OCI-LY7 (cell line): ENCODE data around the gene UNC5B. TPM values are rescaled to one million over a fixed set of nuclear protein-coding genes. Genes with fewer than 3 reads are reported as not detected.

Experiments
- BruUV-seq: library from RNA; stranded (reverse); fragments of 400-500 nt; replicated peaks from 2 replicates; lab custom pipeline; 2021; lab: Mats Ljungman, UMichigan
- CTCF ChIA-PET: fragments of 300-600 bp; sonication (Branson Sonifier 250); formaldehyde crosslinking; loops from one replicate; lab custom pipeline; 2022; ENCODE audit warnings: antibody characterized with exemption; ENCODE audit not compliant: unreplicated experiment; lab: Charles Lee
- POLR2A ChIA-PET: fragments of 300-600 bp; sonication (Branson Sonifier 250); formaldehyde crosslinking; loops from one replicate; lab custom pipeline; 2022; ENCODE audit warnings: antibody characterized with exemption; lab: Charles Lee
- DNase-seq: peaks from one replicate; pipeline ENCODE4 v3.0.0-alpha.2; 2015; ENCODE audit warnings: low spot score
- H2AFZ ChIP-seq: fragments of 200-600 bp; sonication (generic), shearing (Covaris generic); 2 replicates; pipeline ENCODE4 v1.6.1; 2014; ENCODE audit warnings: mild to moderate bottlenecking, antibody characterized with exemption, low read length, moderate library complexity
- H3K27ac ChIP-seq: fragments of 200-600 bp; sonication (generic); 2 replicates; pipeline ENCODE4 v1.5.1; 2014; ENCODE audit warnings: mixed run types, low read depth, mild to moderate bottlenecking, moderate library complexity, low read length, inconsistent platforms; ENCODE audit not compliant: poor library complexity, severe bottlenecking
- H3K36me3 ChIP-seq: fragments of 200-600 bp; sonication (generic); 2 replicates; pipeline ENCODE4 v1.6.1; 2014; ENCODE audit warnings: mild to moderate bottlenecking, antibody characterized with exemption, low read length, moderate library complexity, mixed read lengths; ENCODE audit not compliant: insufficient read depth
- H3K4me1 ChIP-seq: fragments of 200-600 bp; sonication (generic); 2 replicates; pipeline ENCODE4 v1.5.1; 2014; ENCODE audit warnings: mild to moderate bottlenecking, low read length; ENCODE audit not compliant: insufficient read depth, poor library complexity, severe bottlenecking
- H3K4me2 ChIP-seq: fragments of 200-600 bp; sonication (generic); 2 replicates; pipeline ENCODE4 v1.6.1; 2014; ENCODE audit warnings: mild to moderate bottlenecking, low read length
- H3K4me3 ChIP-seq: fragments of 200-600 bp; sonication (generic); 2 replicates; pipeline ENCODE4 v1.5.1; 2014; ENCODE audit warnings: mild to moderate bottlenecking, low read depth, low read length; ENCODE audit not compliant: poor library complexity, severe bottlenecking
- H3K79me2 ChIP-seq: fragments of 200-600 bp; sonication (generic); 2 replicates; pipeline ENCODE4 v1.6.1; 2016; ENCODE audit warnings: low read depth, mild to moderate bottlenecking, low read length, moderate library complexity, mixed read lengths; ENCODE audit not compliant: insufficient read depth
- H3K9me2 ChIP-seq: fragments of 200-600 bp; sonication (generic); 2 replicates; pipeline ENCODE4 v1.6.1; 2016; ENCODE audit warnings: mild to moderate bottlenecking, low read length, mixed read lengths; ENCODE audit not compliant: insufficient read depth
- H3K9me3 ChIP-seq: fragments of 200-600 bp; sonication (generic); 2 replicates; pipeline ENCODE4 v1.6.1; 2014; ENCODE audit warnings: mild to moderate bottlenecking, mixed run types, low read length, mixed read lengths
- H4K20me1 ChIP-seq: fragments of 200-600 bp; sonication (generic); 2 replicates; pipeline ENCODE4 v1.6.1; 2014; ENCODE audit warnings: mild to moderate bottlenecking, antibody characterized with exemption, low read length, moderate library complexity, mixed read lengths; ENCODE audit not compliant: insufficient read depth
- EZH2phosphoT487 ChIP-seq: fragments of 200-600 bp; sonication (generic); IDR thresholded peaks from 2 replicates; pipeline ENCODE4 v1.6.1; 2018; ENCODE audit warnings: low read depth, borderline replicate concordance, mild to moderate bottlenecking, mixed run types, antibody characterized with exemption, low read length, moderate library complexity, mixed read lengths
- intact Hi-C: fragments of 100-400 bp; cut with micrococcal nuclease; formaldehyde crosslinking; loops from one replicate; pipeline ENCODE4 v1.10.0; 2022; ENCODE audit not compliant: unreplicated experiment
- total RNA-seq, 2 experiments: library from RNA; depleted of rRNA in 1 of 2; stranded (reverse); fragments of >200 nt in 1 of 2; shearing (Covaris generic) in 1 of 2; gene quantifications; 2 replicates each; pipeline ENCODE4 v1.2.3, GENCODE V29; 2014 to 2022
- TF ChIP-seq, protein P1 (sequence below): fragments of 200-600 bp; sonication (generic); conservative IDR thresholded peaks from 2 replicates; pipeline ENCODE4 v1.5.1; 2014; ENCODE audit warnings: mild to moderate bottlenecking, antibody characterized with exemption, low read length, moderate library complexity, mixed read lengths

UNC5B gene
- total RNA-seq, 2 experiments from 2014 or later = not detected

DNA sequence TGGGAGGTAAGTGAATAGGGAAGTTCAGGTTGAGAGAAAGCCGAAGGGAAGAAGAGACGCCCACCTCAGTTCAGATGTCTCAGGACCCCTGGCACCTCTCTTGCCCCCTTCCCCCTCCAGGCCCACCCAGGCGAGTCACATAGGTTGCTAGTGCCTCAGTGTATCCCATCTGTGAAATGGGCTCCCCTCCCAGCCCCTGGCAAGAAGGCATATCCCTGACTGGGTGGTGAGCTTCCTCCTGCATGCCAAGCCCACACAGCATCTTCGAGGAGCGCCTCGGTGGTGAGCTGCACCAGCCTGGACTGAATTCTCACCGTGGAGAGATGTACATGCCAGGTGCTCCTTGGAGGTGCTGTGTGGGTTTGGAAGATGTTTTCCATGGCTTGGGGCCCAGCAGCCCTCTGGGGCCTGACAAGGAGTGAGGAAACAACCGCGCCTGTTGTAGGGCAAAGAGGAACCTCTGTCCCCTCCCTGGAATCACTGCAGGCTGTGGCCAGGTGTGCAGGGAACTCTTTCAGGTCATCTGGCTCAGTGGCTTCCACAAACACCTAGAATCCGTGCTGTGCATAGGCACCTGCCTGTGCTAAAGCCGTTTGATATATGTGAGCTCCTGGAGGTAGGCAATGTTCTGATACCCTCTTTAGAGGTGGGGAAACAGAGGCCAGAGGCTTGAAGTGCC, 45.1 kb downstream of the UNC5B start:
- ChIA-PET POLR2A (interaction anchor here (0.5 kb wide), 1 partner anchor 402 kb away, joined by 3 read pairs; no protein-coding TSS in a partner anchor), CTCF (no interaction called here)
- Histone ChIP-seq H4K20me1 (no peaks in the 10 kb centered on the region), H3K9me3 (no peaks in the 10 kb centered on the region), H3K4me2 (no peak overlapping the region), H3K79me2 (no peaks in the 10 kb centered on the region), H3K4me1 (no peaks in the 10 kb centered on the region), H3K9me2 (no peaks in the 10 kb centered on the region), H3K4me3 (no peak overlapping the region), H3K36me3 (no peaks in the 10 kb centered on the region), H2AFZ (no peak overlapping the region), H3K27ac (no peak overlapping the region)
- BruUV-seq = no TSS peak
- intact Hi-C loops = no loop called here
- TF ChIP-seq, protein P1, sequence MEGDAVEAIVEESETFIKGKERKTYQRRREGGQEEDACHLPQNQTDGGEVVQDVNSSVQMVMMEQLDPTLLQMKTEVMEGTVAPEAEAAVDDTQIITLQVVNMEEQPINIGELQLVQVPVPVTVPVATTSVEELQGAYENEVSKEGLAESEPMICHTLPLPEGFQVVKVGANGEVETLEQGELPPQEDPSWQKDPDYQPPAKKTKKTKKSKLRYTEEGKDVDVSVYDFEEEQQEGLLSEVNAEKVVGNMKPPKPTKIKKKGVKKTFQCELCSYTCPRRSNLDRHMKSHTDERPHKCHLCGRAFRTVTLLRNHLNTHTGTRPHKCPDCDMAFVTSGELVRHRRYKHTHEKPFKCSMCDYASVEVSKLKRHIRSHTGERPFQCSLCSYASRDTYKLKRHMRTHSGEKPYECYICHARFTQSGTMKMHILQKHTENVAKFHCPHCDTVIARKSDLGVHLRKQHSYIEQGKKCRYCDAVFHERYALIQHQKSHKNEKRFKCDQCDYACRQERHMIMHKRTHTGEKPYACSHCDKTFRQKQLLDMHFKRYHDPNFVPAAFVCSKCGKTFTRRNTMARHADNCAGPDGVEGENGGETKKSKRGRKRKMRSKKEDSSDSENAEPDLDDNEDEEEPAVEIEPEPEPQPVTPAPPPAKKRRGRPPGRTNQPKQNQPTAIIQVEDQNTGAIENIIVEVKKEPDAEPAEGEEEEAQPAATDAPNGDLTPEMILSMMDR = no peak
- no peak for TF ChIP-seq EZH2phosphoT487
- DNase-seq = no peak

DNA sequence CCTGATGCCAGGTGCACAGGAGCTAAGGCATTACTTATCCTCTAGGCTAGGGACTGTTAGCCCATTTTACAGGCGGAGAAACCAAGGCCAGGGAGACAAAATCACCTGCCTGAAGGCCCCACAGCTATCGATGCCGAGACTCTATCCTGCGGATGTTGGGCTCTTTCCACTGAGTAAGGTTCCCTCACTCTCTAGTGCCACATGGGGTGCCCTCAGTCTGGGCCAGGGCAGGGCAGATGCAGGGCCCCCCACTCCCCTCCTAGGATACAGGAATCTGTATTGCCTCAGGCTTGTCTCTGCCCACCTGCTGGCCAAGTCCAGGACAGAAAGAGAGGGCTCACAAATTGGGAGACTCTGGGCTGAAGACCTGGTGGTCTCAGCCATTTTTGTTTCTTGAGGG, 45.7 kb downstream of the UNC5B start:
- H3K9me3 ChIP-seq = no peaks in the 10 kb centered on the region
- no peak overlapping the region for H2AFZ ChIP-seq
- H3K27ac ChIP-seq = no peak overlapping the region
- no peak overlapping the region for H3K4me2 ChIP-seq
- H3K79me2 ChIP-seq = no peaks in the 10 kb centered on the region
- no peak for DNase-seq
- no peak overlapping the region for H3K4me3 ChIP-seq
- intact Hi-C loops = no loop called here
- CTCF ChIA-PET = no interaction called here
- H3K4me1 ChIP-seq = no peaks in the 10 kb centered on the region
- no peaks in the 10 kb centered on the region for H4K20me1 ChIP-seq
- POLR2A ChIA-PET = interaction anchor here (0.5 kb wide), 1 partner anchor 402 kb away, joined by 3 read pairs; no protein-coding TSS in a partner anchor
- no peaks in the 10 kb centered on the region for H3K36me3 ChIP-seq
- BruUV-seq = no TSS peak
- TF ChIP-seq EZH2phosphoT487 = no peak
- TF ChIP-seq, protein P1 = no peak
- H3K9me2 ChIP-seq = no peaks in the 10 kb centered on the region

DNA sequence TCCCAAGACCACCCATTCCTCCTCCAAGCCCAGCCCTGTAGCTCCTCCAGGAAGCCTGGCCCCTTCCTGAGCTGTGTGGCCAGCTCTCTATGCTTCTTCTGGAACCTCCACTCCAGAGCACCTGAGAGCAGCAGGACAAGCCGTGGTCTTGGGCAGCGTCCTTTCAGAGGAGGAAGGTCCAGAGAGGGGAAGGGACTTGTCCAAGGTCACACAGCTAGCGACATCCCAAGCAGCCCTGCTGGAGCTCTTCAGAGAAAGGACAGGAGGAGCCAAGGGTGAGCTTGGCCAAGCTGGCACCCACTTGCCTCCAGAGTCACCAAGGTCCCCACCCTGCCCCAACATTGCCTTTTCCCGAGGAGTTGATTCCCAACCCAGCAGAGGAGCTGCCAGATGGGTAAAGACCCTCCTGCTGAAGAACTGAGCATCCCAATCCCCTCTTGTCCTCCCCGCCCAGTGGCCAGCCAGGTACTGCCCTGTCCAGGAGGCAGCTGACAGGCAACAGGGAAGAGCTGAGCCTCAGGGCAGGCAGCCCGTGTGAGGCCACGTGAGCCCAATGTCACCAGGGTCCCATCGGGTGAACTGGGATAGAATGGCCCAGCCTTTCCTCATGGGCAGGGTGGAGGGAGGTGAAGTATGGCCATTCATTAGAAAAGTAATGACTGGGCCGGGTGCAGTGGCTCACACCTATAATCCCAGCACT, 46.2 kb downstream of the UNC5B start:
- CTCF ChIA-PET = no interaction called here
- Histone ChIP-seq H3K4me3 (no peak overlapping the region), H4K20me1 (no peaks in the 10 kb centered on the region), H3K27ac (no peak overlapping the region), H3K36me3 (no peaks in the 10 kb centered on the region), H3K4me1 (no peaks in the 10 kb centered on the region), H3K4me2 (no peak overlapping the region), H3K79me2 (no peaks in the 10 kb centered on the region), H2AFZ (no peak overlapping the region), H3K9me3 (no peaks in the 10 kb centered on the region), H3K9me2 (no peaks in the 10 kb centered on the region)
- intact Hi-C loops = no loop called here
- POLR2A ChIA-PET = no interaction called here
- TF ChIP-seq, protein P1 = no peak
- no peak for TF ChIP-seq EZH2phosphoT487
- DNase-seq = no peak
- no TSS peak for BruUV-seq
